Endothelial cell of umbilical vein (primary cell): ENCODE measurements around the gene B4GALNT1. TPM values are rescaled to one million over a fixed set of nuclear protein-coding genes. Genes with fewer than 3 reads are reported as not detected.

Experiments used
- BruUV-seq: library from RNA; stranded (reverse); fragments of 400-500 nt; replicated peaks from 2 replicates; lab custom pipeline; 2021; lab: Mats Ljungman, UMichigan
- CTCF ChIA-PET: fragments of 300-600, 350-600 bp; sonication (Branson Sonifier 250); formaldehyde crosslinking; loops from one replicate; lab custom pipeline; 2021; ENCODE audit warnings: antibody characterized with exemption, inconsistent platforms; lab: Charles Lee
- POLR2A ChIA-PET: fragments of 300-600, 350-600 bp; sonication (Branson Sonifier 250); formaldehyde crosslinking; loops from one replicate; lab custom pipeline; 2021; ENCODE audit warnings: antibody characterized with exemption, inconsistent platforms; lab: Charles Lee
- DNase-seq: peaks from one replicate; pipeline ENCODE4 v3.0.0-alpha.2; 2011; ENCODE audit warnings: low read depth, low spot score
- FAIRE-seq: peaks from 2 replicates; lab custom pipeline; 2011; peaks lifted over from hg19 to GRCh38; lab: Jason Lieb, UNC
- H2AFZ ChIP-seq: 2 replicates; pipeline ENCODE4 v1.6.0; 2012; ENCODE audit warnings: low read depth, low read length, control low read depth, inconsistent platforms
- H3K27ac ChIP-seq: 2 replicates; pipeline ENCODE4 v1.5.1; 2011; ENCODE audit warnings: low read depth, mild to moderate bottlenecking, control low read depth, low read length, moderate library complexity; ENCODE audit not compliant: insufficient read depth
- H3K27me3 ChIP-seq, 2 experiments: 2 replicates each; pipeline versions ENCODE4 v1.6.0 to v1.6.1; 2011; ENCODE audit warnings: low read length in 2 of 2, mixed read lengths in 1 of 2; ENCODE audit not compliant: control insufficient read depth in 2 of 2, insufficient read depth in 2 of 2
- H3K36me3 ChIP-seq, 2 experiments: 2 replicates in 1 of 2; 3 replicates in 1 of 2; pipeline ENCODE4 v1.5.1; 2011; ENCODE audit warnings: low read length in 2 of 2, mild to moderate bottlenecking in 1 of 2, moderate library complexity in 1 of 2; ENCODE audit not compliant: control insufficient read depth in 2 of 2, insufficient read depth in 2 of 2; ENCODE audit errors: extremely low read depth in 1 of 2
- H3K4me1 ChIP-seq: 3 replicates; pipeline ENCODE4 v1.5.1; 2011; ENCODE audit warnings: mild to moderate bottlenecking, low read length; ENCODE audit not compliant: control insufficient read depth, insufficient read depth; ENCODE audit errors: extremely low read depth
- H3K4me2 ChIP-seq: 2 replicates; pipeline ENCODE4 v1.6.1; 2011; ENCODE audit warnings: low read length, control low read depth, mixed read lengths; ENCODE audit not compliant: insufficient read depth
- H3K4me3 ChIP-seq, 3 experiments: fragments of 200-600 bp in 1 of 3; sonication (generic), shearing (Covaris generic) in 1 of 3; replicated peaks in 1 of 3; 2 replicates each; pipeline ENCODE4 v1.5.1; 2011 to 2016; ENCODE audit warnings: control low read depth in 3 of 3, low read length in 3 of 3, mild to moderate bottlenecking in 2 of 3, inconsistent platforms in 1 of 3, low read depth in 1 of 3, moderate library complexity in 1 of 3; ENCODE audit not compliant: insufficient read depth in 1 of 3
- H3K79me2 ChIP-seq: 2 replicates; pipeline ENCODE4 v1.6.0; 2012; ENCODE audit warnings: low read length, inconsistent platforms; ENCODE audit not compliant: control insufficient read depth, insufficient read depth
- H3K9ac ChIP-seq: replicated peaks from 2 replicates; pipeline ENCODE3; 2011; ENCODE audit warnings: low read length, control low read depth; ENCODE audit not compliant: insufficient read depth; ENCODE audit errors: extremely low read depth
- H3K9me1 ChIP-seq: replicated peaks from 3 replicates; pipeline ENCODE4 v1.6.0; 2011; ENCODE audit warnings: mild to moderate bottlenecking, low read length; ENCODE audit not compliant: control insufficient read depth, insufficient read depth; ENCODE audit errors: extremely low read depth
- H3K9me3 ChIP-seq: replicated peaks from 2 replicates; pipeline ENCODE4 v1.5.1; 2012; ENCODE audit warnings: low read length, inconsistent platforms; ENCODE audit not compliant: control insufficient read depth, insufficient read depth
- H4K20me1 ChIP-seq: replicated peaks from 2 replicates; pipeline ENCODE3; 2011; ENCODE audit warnings: mild to moderate bottlenecking, low read length; ENCODE audit not compliant: control insufficient read depth, insufficient read depth; ENCODE audit errors: extremely low read depth
- EZH2 ChIP-seq: IDR thresholded peaks from 2 replicates; pipeline ENCODE4 v1.6.1; 2012; ENCODE audit warnings: borderline replicate concordance, low read depth, mild to moderate bottlenecking, moderate library complexity, low read length, inconsistent platforms; ENCODE audit not compliant: severe bottlenecking
- FOS ChIP-seq: IDR thresholded peaks from 2 replicates; pipeline ENCODE4 v1.6.1; 2011; ENCODE audit warnings: mild to moderate bottlenecking, low read length, moderate library complexity, borderline replicate concordance; ENCODE audit not compliant: insufficient read depth
- GATA2 ChIP-seq: IDR thresholded peaks from 2 replicates; pipeline ENCODE4 v1.7.0; 2011; ENCODE audit warnings: low read depth, mild to moderate bottlenecking, moderate library complexity, mixed read lengths, low read length; ENCODE audit not compliant: insufficient read length, insufficient read depth
- JUN ChIP-seq: IDR thresholded peaks from 2 replicates; pipeline ENCODE4 v1.6.1; 2011; ENCODE audit warnings: borderline replicate concordance, low read depth; ENCODE audit not compliant: insufficient read length, insufficient read depth
- MAX ChIP-seq: IDR thresholded peaks from 2 replicates; pipeline ENCODE4 v1.6.1; 2011; ENCODE audit not compliant: insufficient read depth, insufficient read length
- MYC ChIP-seq: IDR thresholded peaks from one replicate; pipeline ENCODE4 v1.6.1; 2011; ENCODE audit warnings: mild to moderate bottlenecking, low read depth, low read length
- POLR2A ChIP-seq: IDR thresholded peaks from 2 replicates; pipeline ENCODE4 v1.6.1; 2012; ENCODE audit warnings: low read depth, mild to moderate bottlenecking, control low read depth, low read length
- POLR2AphosphoS5 ChIP-seq: IDR thresholded peaks from 2 replicates; pipeline ENCODE4 v1.6.1; 2012; ENCODE audit warnings: low read depth, mild to moderate bottlenecking, control low read depth, low read length, moderate library complexity; ENCODE audit not compliant: insufficient read depth
- dilution Hi-C: fragments of 300-500 bp; cut with MboI; formaldehyde crosslinking; loops from one replicate; pipeline ENCODE4 v1.15.0; 2019; ENCODE audit warnings: low sequenced_read_pairs; ENCODE audit not compliant: extremely low pct_ligation_motif_present
- intact Hi-C: fragments of 100-400 bp; cut with micrococcal nuclease; formaldehyde crosslinking; loops from one replicate; pipeline ENCODE4 v1.10.0; 2022
- polyA plus RNA-seq, 4 experiments: library from polyadenylated mRNA; depleted of rRNA in 3 of 4; stranded (reverse) in 3 of 4; unstranded in 1 of 4; fragments of >200 nt; gene quantifications; 2 replicates each; pipeline versions ENCODE4 v1.2.1 to v1.2.3, GENCODE V29; 2011 to 2012; ENCODE audit warnings: missing spikeins in 1 of 4
- total RNA-seq: library from RNA; stranded (reverse); gene quantifications from 2 replicates; pipeline ENCODE4 v1.2.3, GENCODE V29; 2021
- TF ChIP-seq, protein P1 (sequence below), 2 donors: IDR thresholded peaks; 1 replicate in 1 of 2; 2 replicates in 1 of 2; pipeline ENCODE4 v1.5.1; 2011; ENCODE audit warnings: low read length in 2 of 2, mild to moderate bottlenecking in 2 of 2, moderate library complexity in 2 of 2, control low read depth in 1 of 2, inconsistent platforms in 1 of 2, low read depth in 1 of 2; ENCODE audit not compliant: insufficient read depth in 1 of 2; ENCODE audit errors: extremely low read depth in 1 of 2

Gene B4GALNT1
- total and polyA plus RNA-seq, 2 donors (not counting 3 experiments of a cell fraction or from before 2014, with no cell fraction given), result 0.33 to 0.35 TPM

GRCh38 chr12:57622293-57623245 is 10.4 kb downstream of the B4GALNT1 start:
- no peak for DNase-seq
- Histone ChIP-seq H3K4me1 (peaks cover 5% of the 10 kb centered on the region), H3K27me3 (peaks cover 63 to 69% of the 10 kb centered on the region in 2 experiments), H3K4me3 (no peak overlapping the region), H3K9ac (no peak overlapping the region), H3K9me1 (no peaks in the 10 kb centered on the region), H3K36me3 (no peaks in the 10 kb centered on the region), H2AFZ (no peak overlapping the region), H4K20me1 (no peaks in the 10 kb centered on the region), H3K9me3 (no peaks in the 10 kb centered on the region), H3K79me2 (no peaks in the 10 kb centered on the region), H3K27ac (no peak overlapping the region), H3K4me2 (no peak overlapping the region)
- ChIA-PET POLR2A (no interaction called here), CTCF (interaction anchor here (0.6 to 7.2 kb wide), 9 partner anchors 11 to 164 kb away, joined by 3 to 109 read pairs (median 5); partner anchors contain the start of genes ARHGEF25, B4GALNT1 and GLI1)
- TF ChIP-seq MYC (no peak), JUN (no peak), FOS (no peak), GATA2 (no peak), POLR2A (no peak), MAX (no peak), POLR2AphosphoS5 (no peak), EZH2 (no peak)
- TF ChIP-seq, protein P1, sequence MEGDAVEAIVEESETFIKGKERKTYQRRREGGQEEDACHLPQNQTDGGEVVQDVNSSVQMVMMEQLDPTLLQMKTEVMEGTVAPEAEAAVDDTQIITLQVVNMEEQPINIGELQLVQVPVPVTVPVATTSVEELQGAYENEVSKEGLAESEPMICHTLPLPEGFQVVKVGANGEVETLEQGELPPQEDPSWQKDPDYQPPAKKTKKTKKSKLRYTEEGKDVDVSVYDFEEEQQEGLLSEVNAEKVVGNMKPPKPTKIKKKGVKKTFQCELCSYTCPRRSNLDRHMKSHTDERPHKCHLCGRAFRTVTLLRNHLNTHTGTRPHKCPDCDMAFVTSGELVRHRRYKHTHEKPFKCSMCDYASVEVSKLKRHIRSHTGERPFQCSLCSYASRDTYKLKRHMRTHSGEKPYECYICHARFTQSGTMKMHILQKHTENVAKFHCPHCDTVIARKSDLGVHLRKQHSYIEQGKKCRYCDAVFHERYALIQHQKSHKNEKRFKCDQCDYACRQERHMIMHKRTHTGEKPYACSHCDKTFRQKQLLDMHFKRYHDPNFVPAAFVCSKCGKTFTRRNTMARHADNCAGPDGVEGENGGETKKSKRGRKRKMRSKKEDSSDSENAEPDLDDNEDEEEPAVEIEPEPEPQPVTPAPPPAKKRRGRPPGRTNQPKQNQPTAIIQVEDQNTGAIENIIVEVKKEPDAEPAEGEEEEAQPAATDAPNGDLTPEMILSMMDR (IDR thresholded peaks at IDR 0.05; ENCODE audit: extremely low read depth in 1 of 2, insufficient read depth in 1 of 2, low read depth in 1 of 2, low read length in 2 of 2), result no peak
- dilution Hi-C loops (no loop called here), intact Hi-C loops (no loop called here)
- no peak for FAIRE-seq
- BruUV-seq, result no TSS peak
